HG03432 (cell line): ENCODE data around the gene R3HDM2.

Experiments used
- ATAC-seq: cut with Tn5 transposase; IDR thresholded peaks from one replicate; pipeline ENCODE4 v1.9.1; 2021; ENCODE audit warnings: mild to moderate bottlenecking, moderate library complexity; ENCODE audit not compliant: unreplicated experiment

Gene R3HDM2

GRCh38 chr12:57233357-57234232, 197.2 kb downstream of the R3HDM2 start:
- ATAC-seq = no peak

- ATAC-seq = no peak
Measured at GRCh38 chr12:57232156-57232756, 198.6 kb downstream of the R3HDM2 start.

- ATAC-seq = no peak
Measured at GRCh38 chr12:57231276-57232021, 199.4 kb downstream of the R3HDM2 start.

GRCh38 chr12:57230381-57231155, 200.3 kb downstream of the R3HDM2 start:
- ATAC-seq = no peak

- ATAC-seq = peak; percentile 63
Measured at GRCh38 chr12:57229634-57230380, 201.0 kb downstream of the R3HDM2 start, which contains the start of gene SHMT2. TSS of gene SHMT2 (plus strand) at chr12:57229711. CDS start at chr12:57229779, 68 bp downstream.

DNA sequence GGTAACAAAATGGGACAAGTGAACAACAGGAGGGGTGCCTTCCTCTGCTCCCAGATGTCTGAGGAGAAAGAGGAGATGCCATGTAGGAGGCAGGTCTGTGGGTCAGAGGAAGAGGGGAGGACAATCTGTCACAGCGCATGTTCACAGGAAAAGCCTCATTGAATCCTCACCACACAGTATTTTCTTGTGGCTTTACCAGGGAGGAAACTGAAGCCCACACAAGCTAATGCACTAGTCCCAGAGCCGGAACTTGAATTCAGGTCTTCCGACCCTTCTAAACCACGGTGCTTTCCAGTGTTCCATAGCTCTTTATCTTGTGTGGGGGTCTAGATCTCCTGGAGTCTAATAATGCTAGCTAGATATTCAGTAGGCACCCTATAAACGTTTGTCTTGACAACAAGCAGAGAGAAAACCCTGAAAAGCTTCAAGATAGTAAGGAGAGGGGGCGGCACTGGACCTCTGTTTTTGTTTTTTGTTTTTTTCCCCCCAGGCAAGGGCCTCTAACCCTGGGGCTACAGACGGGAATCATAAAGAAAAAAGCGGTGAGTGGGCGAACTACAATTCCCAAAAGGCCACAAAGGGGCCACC, 201.7 kb downstream of the R3HDM2 start:
- peak; percentile 7 for ATAC-seq

- no peak for ATAC-seq
Measured at GRCh38 chr12:57227315-57228115, 203.3 kb downstream of the R3HDM2 start.

DNA sequence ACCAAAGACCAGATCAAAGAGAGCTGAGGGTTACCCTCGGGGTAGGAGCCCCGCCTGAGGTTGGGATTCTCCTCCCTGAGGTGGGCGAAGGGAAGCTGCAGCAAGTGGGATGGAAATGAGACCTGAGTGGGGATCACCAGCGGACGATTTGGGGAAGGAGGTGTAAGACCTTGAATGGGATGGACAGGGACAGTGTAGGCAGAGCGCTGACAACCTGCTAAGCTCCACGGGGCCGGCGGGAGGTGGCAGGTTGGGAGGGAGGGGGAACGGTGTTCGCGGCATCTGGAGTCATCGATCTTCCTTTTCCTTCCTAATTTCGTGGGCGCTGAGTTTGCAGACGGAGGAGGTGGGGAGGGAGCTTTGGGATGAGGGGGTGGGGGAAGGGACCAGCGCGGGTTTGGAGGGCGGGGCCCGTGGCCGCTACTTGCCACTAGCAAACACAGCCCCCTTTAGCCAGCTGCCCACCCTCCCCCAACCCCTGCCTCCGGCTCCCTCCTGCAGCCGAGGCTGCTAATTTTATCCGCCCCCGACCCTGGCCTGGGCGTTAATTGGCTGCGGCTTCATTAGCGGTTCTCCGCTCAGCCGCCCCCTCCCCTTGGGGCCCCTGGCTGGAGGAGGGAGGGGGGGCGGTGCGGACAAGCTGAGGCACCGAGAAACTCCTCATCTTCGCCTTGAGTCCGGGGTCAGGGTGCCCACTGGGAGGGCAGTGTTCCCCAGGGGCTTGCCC, 204.1 kb downstream of the R3HDM2 start:
- no peak for ATAC-seq

GRCh38 chr12:57225680-57226210, 205.1 kb downstream of the R3HDM2 start:
- ATAC-seq = no peak

GRCh38 chr12:57224973-57225679, 205.7 kb downstream of the R3HDM2 start:
- no peak for ATAC-seq

DNA sequence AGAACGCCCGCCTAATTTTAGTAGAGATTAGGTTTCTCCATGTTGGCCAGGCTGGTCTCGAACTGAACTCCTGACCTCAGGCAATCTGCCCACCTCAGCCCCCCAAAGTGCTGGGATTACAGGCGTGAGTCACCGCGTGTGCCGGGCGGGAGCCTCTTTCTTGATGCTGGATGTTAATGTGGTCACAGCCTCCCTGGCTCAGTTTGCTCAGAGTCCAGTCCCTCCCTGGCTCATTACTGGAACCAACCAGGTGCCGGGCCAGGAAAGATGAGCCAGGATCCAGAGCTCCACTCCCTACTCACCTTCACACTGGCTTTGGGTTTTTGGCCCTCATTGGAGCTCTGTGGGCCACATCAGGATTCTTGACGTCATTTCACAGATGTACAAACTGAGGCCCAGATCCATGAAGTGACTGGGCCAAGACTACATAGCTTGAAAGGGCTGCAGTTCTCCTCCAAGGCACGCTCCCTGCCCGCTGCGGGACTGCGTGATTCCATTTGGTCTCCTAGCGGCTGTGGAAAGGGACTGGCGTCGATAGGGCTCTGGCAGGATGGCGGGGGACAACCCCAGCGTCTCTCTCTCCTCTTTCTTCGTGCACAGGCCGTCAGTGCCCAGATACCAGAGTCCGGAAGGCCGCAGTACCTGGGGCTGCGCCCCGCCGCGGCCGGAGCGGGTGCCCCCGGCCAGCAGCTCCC, 206.4 kb downstream of the R3HDM2 start:
- ATAC-seq = no peak

- no peak for ATAC-seq
Measured at GRCh38 chr12:57223191-57224165, 207.4 kb downstream of the R3HDM2 start.

DNA sequence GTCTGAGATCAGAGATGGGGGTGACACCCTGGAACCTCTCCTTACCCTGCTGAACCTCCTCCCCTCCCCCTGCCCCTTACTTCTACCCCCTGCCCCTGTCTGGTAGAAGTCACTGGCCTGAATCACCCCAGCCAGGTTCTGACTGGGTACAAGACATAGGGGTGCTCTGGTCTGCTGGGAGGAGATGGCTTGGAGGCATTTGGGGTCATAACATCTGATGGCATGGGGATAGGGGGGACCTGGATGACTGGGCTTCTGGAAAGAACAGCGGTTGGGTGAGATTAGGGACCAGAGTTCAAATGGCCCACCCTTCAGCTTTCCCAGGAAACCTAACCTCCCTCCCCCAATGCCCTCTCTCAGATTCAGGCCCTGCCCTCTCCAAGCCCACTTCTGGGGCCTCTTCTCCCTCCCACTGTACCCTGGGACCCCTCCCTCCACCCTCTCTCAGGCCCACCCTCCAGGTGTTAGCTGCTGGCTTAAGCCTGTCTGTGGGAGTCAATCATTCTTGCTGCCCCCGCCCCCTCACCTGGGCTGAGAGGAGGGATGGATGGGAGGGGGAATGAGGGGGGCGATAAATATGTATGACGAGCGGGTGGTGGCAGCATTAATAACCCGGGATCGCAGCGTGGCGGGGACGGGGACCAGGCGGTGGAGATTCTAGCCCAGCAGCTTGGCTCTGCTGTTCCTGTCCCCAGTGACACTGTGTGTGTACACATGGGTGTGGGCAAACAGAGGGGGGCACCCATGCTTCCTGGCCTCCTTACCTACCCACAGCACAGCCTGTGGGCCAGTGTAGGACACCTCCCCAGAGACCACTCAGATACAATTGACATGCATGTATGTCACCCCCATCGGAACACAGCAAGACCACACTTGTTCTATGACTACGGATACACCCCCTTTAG, 208.3 kb downstream of the R3HDM2 start:
- no peak for ATAC-seq

DNA sequence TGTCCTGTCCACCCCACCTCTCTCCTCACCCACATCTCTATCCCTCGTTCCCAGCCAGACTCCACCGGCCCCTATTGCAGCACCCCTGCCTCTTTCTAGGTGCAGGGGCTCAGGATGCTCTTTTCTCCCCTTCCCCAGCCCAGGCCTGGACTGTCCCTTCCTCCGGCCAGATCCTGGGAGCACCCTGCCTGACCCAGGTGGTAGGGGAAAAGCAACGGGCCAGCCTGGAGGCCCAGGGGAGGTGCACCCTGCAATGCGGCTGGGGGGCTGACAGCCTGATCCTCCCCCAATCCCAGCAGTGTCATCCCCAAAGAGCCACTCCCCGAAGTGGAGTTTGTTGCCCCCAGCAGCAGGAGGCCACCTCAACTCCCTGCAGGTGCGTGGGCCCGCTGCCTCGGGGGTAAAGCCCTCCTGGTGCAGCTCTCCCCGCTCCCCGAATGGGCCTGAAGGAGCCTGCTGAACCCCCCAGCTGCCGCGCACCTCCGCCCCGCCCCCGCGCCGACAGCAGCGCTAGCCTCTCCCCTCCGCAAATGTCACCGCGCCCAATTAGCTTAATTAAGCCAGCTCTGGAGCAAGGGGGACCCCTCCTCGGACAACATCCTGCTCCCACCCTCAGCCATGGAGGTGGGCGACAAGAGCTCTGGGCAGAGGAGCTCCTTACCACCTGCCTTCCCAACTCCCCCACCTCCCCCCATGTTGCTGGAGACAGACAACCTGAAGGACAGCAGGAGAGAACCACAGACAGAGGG, 209.5 kb downstream of the R3HDM2 start:
- no peak for ATAC-seq
